Umbilical cord (tissue), 2 donors: Measurements from ENCODE around the gene RINL. TPM values are rescaled to one million over a fixed set of nuclear protein-coding genes. Genes with fewer than 3 reads are reported as not detected.
A peak's percentile ranks its signal among the peaks of the same experiment; 100 is the strongest.

Experiments used
- DNase-seq: peaks from one replicate; pipeline ENCODE4 v3.0.0-alpha.2; 2015; ENCODE audit warnings: low spot score
- total RNA-seq: library from RNA; depleted of rRNA; stranded (reverse); fragments of >200 nt; gene quantifications from one replicate; pipeline ENCODE4 v1.2.3, GENCODE V29; 2014; ENCODE audit warnings: low replicate concordance; ENCODE audit not compliant: insufficient read depth

The RINL gene
- total RNA-seq, result 4.1 TPM

- DNase-seq, result peak; percentile 48
These were observed at the start of gene RINL for GRCh38 chr19:38877781-38878574. Gene RINL, minus strand, starts transcription at chr19:38878275. Its CDS starts 1,533 bp downstream, at chr19:38876742.

- DNase-seq, result no peak
These were observed 46.3 kb upstream of the RINL start for GRCh38 chr19:38924388-38924787.

GRCh38 chr19:38922482-38922881 lies 44.4 kb upstream of the RINL start:
- DNase-seq, result no peak

GRCh38 chr19:38921420-38922274 lies 43.6 kb upstream of the RINL start:
- DNase-seq, result no peak

GRCh38 chr19:38920602-38921419 lies 42.7 kb upstream of the RINL start:
- no peak for DNase-seq

GRCh38 chr19:38919837-38920601 lies 41.9 kb upstream of the RINL start:
- DNase-seq, result peak; percentile 40

- DNase-seq, result no peak
These were observed 40.5 kb upstream of the RINL start for GRCh38 chr19:38918526-38918925.

- no peak for DNase-seq
These were observed 39.9 kb upstream of the RINL start for GRCh38 chr19:38917921-38918491.

- no peak for DNase-seq
These were observed 39.4 kb upstream of the RINL start for GRCh38 chr19:38917516-38917915.

- no peak for DNase-seq
These were observed 37.5 kb upstream of the RINL start for GRCh38 chr19:38915329-38916321.

- DNase-seq, result no peak
These were observed 35.9 kb upstream of the RINL start for GRCh38 chr19:38913958-38914357.

GRCh38 chr19:38912600-38913514 lies 34.8 kb upstream of the RINL start:
- DNase-seq, result peak; percentile 20

GRCh38 chr19:38911388-38912001 lies 33.4 kb upstream of the RINL start:
- DNase-seq, result no peak

- DNase-seq, result no peak
These were observed 32.4 kb upstream of the RINL start for GRCh38 chr19:38910488-38910887.

- no peak for DNase-seq
These were observed 30.8 kb upstream of the RINL start for GRCh38 chr19:38908911-38909310.

- no peak for DNase-seq
These were observed 29.6 kb upstream of the RINL start for GRCh38 chr19:38907670-38908069.

GRCh38 chr19:38907227-38907626 lies 29.2 kb upstream of the RINL start:
- no peak for DNase-seq

GRCh38 chr19:38905620-38906019 lies 27.5 kb upstream of the RINL start:
- DNase-seq, result no peak
